ENCODE data around the gene EN2. TPM values are rescaled to one million over a fixed set of nuclear protein-coding genes. Genes with fewer than 3 reads are reported as not detected.

Gene EN2
- total and polyA plus RNA-seq, 4 experiments from 2014 or later = not detected

- Histone ChIP-seq H3K9me3 (ENCODE audit: control insufficient read depth in 1 of 2, low read length in 2 of 2) (no peaks in the 10 kb centered on the region), H3K4me3 (ENCODE audit: low read length in 2 of 2) (no peak overlapping the region), H3K4me1 (ENCODE audit: insufficient read depth, low read length) (peaks cover 8% of the 10 kb centered on the region), H3K27ac (ENCODE audit: low read depth, low read length) (no peak overlapping the region), H3K27me3 (ENCODE audit: insufficient read depth, low read length) (no peaks in the 10 kb centered on the region), H3K36me3 (ENCODE audit: insufficient read depth, low read length) (no peaks in the 10 kb centered on the region)
- ChIA-PET CTCF (ENCODE audit: partially characterized antibody) (interaction anchor here (0.8 kb wide), 1 partner anchor 109 kb away, joined by 4 read pairs; no protein-coding TSS in a partner anchor), POLR2A (ENCODE audit: partially characterized antibody) (no interaction called here)
- H3K36me3 Mint-ChIP-seq = no peaks in the 10 kb centered on the region
- peaks cover 5 to 21% (median 11%) of the 10 kb centered on the region in 4 donors for H3K4me1 Mint-ChIP-seq
- H3K27me3 Mint-ChIP-seq = peaks cover 9 to 13% of the 10 kb centered on the region in 2 donors
- no peak overlapping the region for H3K4me3 Mint-ChIP-seq
- intact Hi-C loops (cut with micrococcal nuclease) = no loop called here
- H3K9me3 Mint-ChIP-seq = peaks cover 0 to 3% (median 0%) of the 10 kb centered on the region in 8 donors
- DNase-seq = no peak
- no peak overlapping the region for H3K27ac Mint-ChIP-seq
These were observed 29.0 kb downstream of the EN2 start for GRCh38 chr7:155486783-155487508.

- H3K27ac ChIP-seq (ENCODE audit: low read depth, low read length) = no peak overlapping the region
- no peaks in the 10 kb centered on the region for H3K36me3 ChIP-seq (ENCODE audit: insufficient read depth, low read length)
- H3K4me3 ChIP-seq (ENCODE audit: low read length in 2 of 2) = no peak overlapping the region
- Mint-ChIP-seq H3K27me3 (peaks cover 12 to 15% of the 10 kb centered on the region in 2 donors), H3K36me3 (no peaks in the 10 kb centered on the region), H3K9me3 (peaks cover 0 to 1% (median 0%) of the 10 kb centered on the region in 8 donors), H3K27ac (no peak overlapping the region), H3K4me1 (peaks cover 6 to 23% (median 12%) of the 10 kb centered on the region in 4 donors), H3K4me3 (no peak overlapping the region)
- CTCF ChIA-PET (ENCODE audit: partially characterized antibody) = no interaction called here
- POLR2A ChIA-PET (ENCODE audit: partially characterized antibody) = no interaction called here
- peaks cover 8% of the 10 kb centered on the region for H3K4me1 ChIP-seq (ENCODE audit: insufficient read depth, low read length)
- DNase-seq = no peak
- intact Hi-C loops (cut with micrococcal nuclease) = no loop called here
- no peaks in the 10 kb centered on the region for H3K9me3 ChIP-seq (ENCODE audit: control insufficient read depth in 1 of 2, low read length in 2 of 2)
- H3K27me3 ChIP-seq (ENCODE audit: insufficient read depth, low read length) = no peaks in the 10 kb centered on the region
These were observed 29.9 kb downstream of the EN2 start for GRCh38 chr7:155487509-155488482.

GRCh38 chr7:155488483-155489127, 30.7 kb downstream of the EN2 start:
- H3K27ac Mint-ChIP-seq = peak overlapping the region in 1 of 7 donors; percentile 73
- H3K27me3 Mint-ChIP-seq = peaks cover 15 to 16% of the 10 kb centered on the region in 2 donors
- ChIA-PET POLR2A (ENCODE audit: partially characterized antibody) (no interaction called here), CTCF (ENCODE audit: partially characterized antibody) (no interaction called here)
- no peak for DNase-seq
- H3K9me3 Mint-ChIP-seq = peaks cover 0 to 1% (median 0%) of the 10 kb centered on the region in 8 donors
- Histone ChIP-seq H3K27me3 (ENCODE audit: insufficient read depth, low read length) (no peaks in the 10 kb centered on the region), H3K4me3 (ENCODE audit: low read length in 2 of 2) (no peak overlapping the region), H3K36me3 (ENCODE audit: insufficient read depth, low read length) (no peaks in the 10 kb centered on the region), H3K9me3 (ENCODE audit: control insufficient read depth in 1 of 2, low read length in 2 of 2) (no peaks in the 10 kb centered on the region), H3K4me1 (ENCODE audit: insufficient read depth, low read length) (peaks cover 8% of the 10 kb centered on the region), H3K27ac (ENCODE audit: low read depth, low read length) (no peak overlapping the region)
- intact Hi-C loops (cut with micrococcal nuclease) = no loop called here
- H3K4me1 Mint-ChIP-seq = peaks cover 4 to 19% (median 8%) of the 10 kb centered on the region in 4 donors
- H3K36me3 Mint-ChIP-seq = no peaks in the 10 kb centered on the region
- no peak overlapping the region for H3K4me3 Mint-ChIP-seq

GRCh38 chr7:155489158-155489840, 31.4 kb downstream of the EN2 start:
- ChIA-PET CTCF (ENCODE audit: partially characterized antibody) (no interaction called here), POLR2A (ENCODE audit: partially characterized antibody) (no interaction called here)
- intact Hi-C loops (cut with micrococcal nuclease) = no loop called here
- Mint-ChIP-seq H3K4me1 (peaks cover 4 to 18% (median 8%) of the 10 kb centered on the region in 4 donors), H3K27me3 (peaks cover 15 to 16% of the 10 kb centered on the region in 2 donors), H3K27ac (peak overlapping the region in 2 of 7 donors; percentile 36 to 73), H3K4me3 (peak overlapping the region in 5 of 8 donors; percentile 26 to 60 (median 40)), H3K36me3 (no peaks in the 10 kb centered on the region), H3K9me3 (peaks cover 0 to 1% (median 0%) of the 10 kb centered on the region in 8 donors)
- H3K4me3 ChIP-seq (ENCODE audit: low read length in 2 of 2) = no peak overlapping the region
- DNase-seq = no peak
- H3K9me3 ChIP-seq (ENCODE audit: control insufficient read depth in 1 of 2, low read length in 2 of 2) = no peaks in the 10 kb centered on the region
- H3K27ac ChIP-seq (ENCODE audit: low read depth, low read length) = no peak overlapping the region
- H3K36me3 ChIP-seq (ENCODE audit: insufficient read depth, low read length) = no peaks in the 10 kb centered on the region
- no peaks in the 10 kb centered on the region for H3K27me3 ChIP-seq (ENCODE audit: insufficient read depth, low read length)
- H3K4me1 ChIP-seq (ENCODE audit: insufficient read depth, low read length) = peaks cover 8% of the 10 kb centered on the region

- intact Hi-C loops (cut with micrococcal nuclease) = no loop called here
- CTCF ChIA-PET (ENCODE audit: partially characterized antibody) = no interaction called here
- H3K27ac ChIP-seq (ENCODE audit: low read depth, low read length) = no peak overlapping the region
- DNase-seq = no peak
- Mint-ChIP-seq H3K9me3 (peaks cover 0 to 1% (median 0%) of the 10 kb centered on the region in 8 donors), H3K27me3 (peaks cover 16% of the 10 kb centered on the region in 2 donors), H3K4me1 (peaks cover 4 to 18% (median 8%) of the 10 kb centered on the region in 4 donors), H3K27ac (peak overlapping the region in 2 of 7 donors; percentile 13 to 36), H3K4me3 (peak overlapping the region; percentile 76 to 90 (median 82)), H3K36me3 (no peaks in the 10 kb centered on the region)
- H3K9me3 ChIP-seq (ENCODE audit: control insufficient read depth in 1 of 2, low read length in 2 of 2) = no peaks in the 10 kb centered on the region
- H3K4me3 ChIP-seq (ENCODE audit: low read length in 2 of 2) = peak overlapping the region in 1 of 2 donors; percentile 30
- peaks cover 8% of the 10 kb centered on the region for H3K4me1 ChIP-seq (ENCODE audit: insufficient read depth, low read length)
- POLR2A ChIA-PET (ENCODE audit: partially characterized antibody) = no interaction called here
- H3K36me3 ChIP-seq (ENCODE audit: insufficient read depth, low read length) = no peaks in the 10 kb centered on the region
- H3K27me3 ChIP-seq (ENCODE audit: insufficient read depth, low read length) = no peaks in the 10 kb centered on the region
These were observed 32.1 kb downstream of the EN2 start for GRCh38 chr7:155489862-155490696.

Measured in CD4-positive, alpha-beta memory T cell (primary cell).